ENCODE measurements around the gene RPS6KC1. TPM values are rescaled to one million over a fixed set of nuclear protein-coding genes. Genes with fewer than 3 reads are reported as not detected.

The RPS6KC1 gene
- total and polyA plus RNA-seq, 9 of the 15 experiments (the other 6 are each of a cell fraction or from before 2014, with no cell fraction given): 4.3 to 34.6 (median 20.9) TPM

GRCh38 chr1:213083112-213083445 lies 32.0 kb downstream of the RPS6KC1 start:
- ChIA-PET CTCF (ENCODE audit: low intra/inter-chr PET ratio) (no interaction called here), POLR2A (interaction anchor here (1.2 to 2.3 kb wide), 4 partner anchors 8 to 23 kb away, joined by 3 to 9 read pairs (median 8); no protein-coding TSS in a partner anchor)
- in situ Hi-C loops (cut with MboI) (no loop called here), intact Hi-C loops (cut with micrococcal nuclease) (no loop called here)
- H3K4me2 ChIP-seq (ENCODE audit: insufficient read depth, low read length): no peak overlapping the region
- peak; percentile 65; the same call in 1 of the 2 replicates for TF ChIP-seq ZNF584 (CRISPR knock-in tag; IDR thresholded peaks at IDR 0.05; ENCODE audit: low read depth)
- TF ChIP-seq ZNF780A (CRISPR knock-in tag; IDR thresholded peaks at IDR 0.05): no peak
- TF ChIP-seq, protein P1, sequence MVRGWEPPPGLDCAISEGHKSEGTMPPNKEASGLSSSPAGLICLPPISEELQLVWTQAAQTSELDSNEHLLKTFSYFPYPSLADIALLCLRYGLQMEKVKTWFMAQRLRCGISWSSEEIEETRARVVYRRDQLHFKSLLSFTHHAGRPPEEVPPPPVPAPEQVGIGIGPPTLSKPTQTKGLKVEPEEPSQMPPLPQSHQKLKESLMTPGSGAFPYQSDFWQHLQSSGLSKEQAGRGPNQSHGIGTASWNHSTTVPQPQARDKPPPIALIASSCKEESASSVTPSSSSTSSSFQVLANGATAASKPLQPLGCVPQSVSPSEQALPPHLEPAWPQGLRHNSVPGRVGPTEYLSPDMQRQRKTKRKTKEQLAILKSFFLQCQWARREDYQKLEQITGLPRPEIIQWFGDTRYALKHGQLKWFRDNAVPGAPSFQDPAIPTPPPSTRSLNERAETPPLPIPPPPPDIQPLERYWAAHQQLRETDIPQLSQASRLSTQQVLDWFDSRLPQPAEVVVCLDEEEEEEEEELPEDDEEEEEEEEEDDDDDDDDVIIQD (CRISPR knock-in tag; IDR thresholded peaks at IDR 0.05): no peak
- H3K9ac ChIP-seq (ENCODE audit: insufficient read depth in 1 of 2, low read depth in 2 of 2, low read length in 2 of 2): no peak overlapping the region
- H3K4me3 ChIP-seq: no peak overlapping the region
- FAIRE-seq (no peak), ATAC-seq (peak; percentile 58), DNase-seq (ENCODE audit: extremely low read depth in 1 of 4, low spot score in 3 of 4) (peak in 1 of 4 experiments; percentile 25)
- no peaks in the 10 kb centered on the region for H3K27me3 ChIP-seq (ENCODE audit: control insufficient read depth in 2 of 2, insufficient read depth in 2 of 2, low read length in 2 of 2)
- H2AFZ ChIP-seq (ENCODE audit: low read depth, low read length): no peak overlapping the region
- no peaks in the 10 kb centered on the region for H3K9me1 ChIP-seq (ENCODE audit: control insufficient read depth, insufficient read depth, low read length)
- no peak overlapping the region for H3K27ac ChIP-seq (ENCODE audit: extremely low read depth, low read depth, low read length)
- no TSS peak for BruUV-seq (replicated peaks)
- no peaks in the 10 kb centered on the region for H3K4me1 ChIP-seq (replicated peaks in 1 of 2; ENCODE audit: control insufficient read depth in 2 of 2, insufficient read depth in 2 of 2, low read length in 2 of 2)
- H4K20me1 ChIP-seq (replicated peaks; ENCODE audit: control insufficient read depth, insufficient read depth, low read length): no peaks in the 10 kb centered on the region
- H3K79me2 ChIP-seq (ENCODE audit: control insufficient read depth, insufficient read depth, low read length): no peaks in the 10 kb centered on the region
- 41% methylated on average over 3 of the region's 3 CpGs for WGBS (ENCODE audit: insufficient coverage, low coverage, missing lambda C conversion rate)
- H3K9me3 ChIP-seq (replicated peaks; ENCODE audit: control insufficient read depth, insufficient read depth, low read depth, low read length): no peaks in the 10 kb centered on the region
- H3K36me3 ChIP-seq (ENCODE audit: control insufficient read depth, insufficient read depth, low read length): peaks cover 55% of the 10 kb centered on the region

DNA sequence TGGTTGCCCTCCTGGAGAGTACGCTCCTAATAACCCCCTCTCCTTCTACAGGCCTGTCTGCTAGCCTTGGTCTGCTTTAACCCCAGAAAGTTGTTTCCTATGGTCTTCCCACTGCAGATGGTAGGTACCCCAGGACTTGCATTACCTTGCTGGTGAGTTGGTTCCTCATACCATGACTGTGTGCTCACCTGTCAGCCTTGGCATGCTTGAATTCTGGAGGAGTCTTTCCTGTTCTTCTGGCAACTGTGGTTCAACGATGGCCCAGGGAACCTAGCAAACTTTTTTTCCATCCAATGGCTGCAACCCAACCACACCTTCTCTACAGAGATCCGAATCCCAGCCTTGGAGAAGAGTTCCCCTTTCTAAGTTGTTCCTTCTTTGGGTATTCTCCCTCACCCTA lies 36.9 kb downstream of the RPS6KC1 start:
- Histone ChIP-seq H4K20me1 (replicated peaks; ENCODE audit: control insufficient read depth, insufficient read depth, low read length) (no peaks in the 10 kb centered on the region), H3K4me2 (ENCODE audit: insufficient read depth, low read length) (no peak overlapping the region), H3K9me3 (replicated peaks; ENCODE audit: control insufficient read depth, insufficient read depth, low read depth, low read length) (no peaks in the 10 kb centered on the region), H3K9me1 (ENCODE audit: control insufficient read depth, insufficient read depth, low read length) (no peaks in the 10 kb centered on the region), H3K4me3 (no peak overlapping the region), H3K27me3 (ENCODE audit: control insufficient read depth in 2 of 2, insufficient read depth in 2 of 2, low read length in 2 of 2) (no peaks in the 10 kb centered on the region), H3K36me3 (ENCODE audit: control insufficient read depth, insufficient read depth, low read length) (peaks cover 44% of the 10 kb centered on the region), H3K27ac (ENCODE audit: extremely low read depth, low read depth, low read length) (no peak overlapping the region), H3K4me1 (replicated peaks in 1 of 2; ENCODE audit: control insufficient read depth in 2 of 2, insufficient read depth in 2 of 2, low read length in 2 of 2) (no peaks in the 10 kb centered on the region), H3K9ac (ENCODE audit: insufficient read depth in 1 of 2, low read depth in 2 of 2, low read length in 2 of 2) (no peak overlapping the region; a peak in 1 of 4 replicates), H2AFZ (ENCODE audit: low read depth, low read length) (no peak overlapping the region), H3K79me2 (ENCODE audit: control insufficient read depth, insufficient read depth, low read length) (no peaks in the 10 kb centered on the region)
- BruUV-seq (replicated peaks): no TSS peak
- 78% methylated on average over 3 of the region's 3 CpGs for WGBS (ENCODE audit: insufficient coverage, low coverage, missing lambda C conversion rate)
- DNase-seq (ENCODE audit: extremely low read depth in 1 of 4, low spot score in 3 of 4) (no peak), FAIRE-seq (no peak), ATAC-seq (no peak)
- intact Hi-C loops (cut with micrococcal nuclease): no loop called here
- CTCF ChIA-PET (ENCODE audit: low intra/inter-chr PET ratio): no interaction called here
- POLR2A ChIA-PET: interaction anchor here (0.7 kb wide), 1 partner anchor 1371 kb away, joined by 3 read pairs; no protein-coding TSS in a partner anchor
- in situ Hi-C loops (cut with MboI): no loop called here
- TF ChIP-seq KAT8 (IDR thresholded peaks at IDR 0.05; ENCODE audit: low read depth) (no peak), ZNF41 (CRISPR knock-in tag; conservative IDR thresholded peaks at IDR 0.05) (no peak), FOXP1 (CRISPR knock-in tag; IDR thresholded peaks at IDR 0.05) (no peak), SIN3A (IDR thresholded peaks at IDR 0.05; ENCODE audit: borderline replicate concordance in 2 of 2, control insufficient read depth in 1 of 2, low read depth in 2 of 2, low read length in 2 of 2) (no peak), NELFE (IDR thresholded peaks at IDR 0.05; ENCODE audit: insufficient read depth, insufficient read length) (no peak), CTBP1 (IDR thresholded peaks at IDR 0.05; ENCODE audit: borderline replicate concordance) (no peak), POLR2B (IDR thresholded peaks at IDR 0.05; ENCODE audit: low read depth, partially characterized antibody) (no peak), SAFB (IDR thresholded peaks at IDR 0.05; ENCODE audit: borderline replicate concordance, low read depth, low read length) (no peak), HIVEP1 (CRISPR knock-in tag; IDR thresholded peaks at IDR 0.05) (no peak)
- TF ChIP-seq, protein P2, sequence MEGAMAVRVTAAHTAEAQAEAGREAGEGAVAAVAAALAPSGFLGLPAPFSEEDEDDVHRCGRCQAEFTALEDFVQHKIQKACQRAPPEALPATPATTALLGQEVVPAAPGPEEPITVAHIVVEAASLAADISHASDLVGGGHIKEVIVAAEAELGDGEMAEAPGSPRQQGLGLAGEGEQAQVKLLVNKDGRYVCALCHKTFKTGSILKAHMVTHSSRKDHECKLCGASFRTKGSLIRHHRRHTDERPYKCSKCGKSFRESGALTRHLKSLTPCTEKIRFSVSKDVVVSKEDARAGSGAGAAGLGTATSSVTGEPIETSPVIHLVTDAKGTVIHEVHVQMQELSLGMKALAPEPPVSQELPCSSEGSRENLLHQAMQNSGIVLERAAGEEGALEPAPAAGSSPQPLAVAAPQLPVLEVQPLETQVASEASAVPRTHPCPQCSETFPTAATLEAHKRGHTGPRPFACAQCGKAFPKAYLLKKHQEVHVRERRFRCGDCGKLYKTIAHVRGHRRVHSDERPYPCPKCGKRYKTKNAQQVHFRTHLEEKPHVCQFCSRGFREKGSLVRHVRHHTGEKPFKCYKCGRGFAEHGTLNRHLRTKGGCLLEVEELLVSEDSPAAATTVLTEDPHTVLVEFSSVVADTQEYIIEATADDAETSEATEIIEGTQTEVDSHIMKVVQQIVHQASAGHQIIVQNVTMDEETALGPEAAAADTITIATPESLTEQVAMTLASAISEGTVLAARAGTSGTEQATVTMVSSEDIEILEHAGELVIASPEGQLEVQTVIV (CRISPR knock-in tag; IDR thresholded peaks at IDR 0.05; ENCODE audit: borderline replicate concordance): no peak

Measured in K562 (cell line).